H1 (cell line): ENCODE results near the gene CCDC136. TPM values are rescaled to one million over a fixed set of nuclear protein-coding genes. Genes with fewer than 3 reads are reported as not detected.

Experiments
- ASH2L ChIP-seq: fragments of 200-600, 300-600 bp; sonication (generic); IDR thresholded peaks from one replicate; pipeline ENCODE4 v1.7.1; 2017; ENCODE audit warnings: low read length
- BCL11A ChIP-seq, 2 experiments: IDR thresholded peaks; one replicate each; pipeline ENCODE4 v1.6.1; 2011; ENCODE audit warnings: low read depth in 2 of 2, low read length in 2 of 2, mild to moderate bottlenecking in 2 of 2
- CTCF ChIP-seq, 3 experiments: IDR thresholded peaks; 1 replicate in 2 of 3; 2 replicates in 1 of 3; pipeline versions ENCODE4 v1.5.1 to v1.6.1; 2011; ENCODE audit warnings: low read length in 3 of 3, mild to moderate bottlenecking in 3 of 3, inconsistent platforms in 2 of 3, low read depth in 1 of 3, moderate library complexity in 1 of 3; ENCODE audit not compliant: insufficient read depth in 1 of 3; ENCODE audit errors: control extremely low read depth in 1 of 3
- POLR2A ChIP-seq, 2 experiments: IDR thresholded peaks; 1 replicate in 1 of 2; 2 replicates in 1 of 2; pipeline ENCODE4 v1.6.1; 2011; ENCODE audit warnings: low read depth in 2 of 2, low read length in 2 of 2, mild to moderate bottlenecking in 2 of 2; ENCODE audit errors: control extremely low read depth in 1 of 2
- SIN3A ChIP-seq, 2 experiments: IDR thresholded peaks in 1 of 2; conservative IDR thresholded peaks in 1 of 2; 2 replicates each; pipeline ENCODE4 v1.6.1; 2011 to 2012; ENCODE audit warnings: low read length in 2 of 2, improper control_type of control experiment in 1 of 2, low read depth in 1 of 2, mild to moderate bottlenecking in 1 of 2
- SUZ12 ChIP-seq: fragments of 200-600 bp; sonication (generic); IDR thresholded peaks from 2 replicates; pipeline ENCODE4 v1.6.1; 2012; ENCODE audit warnings: mild to moderate bottlenecking, inconsistent platforms, low read length, moderate library complexity, mixed read lengths
- TCF12 ChIP-seq: IDR thresholded peaks from 2 replicates; pipeline ENCODE4 v1.6.1; 2011; ENCODE audit warnings: low read depth, mild to moderate bottlenecking, low read length
- polyA plus RNA-seq, 7 experiments: library from polyadenylated mRNA; depleted of rRNA in 3 of 7; stranded (reverse) in 5 of 7; unstranded in 2 of 7; fragments of >200 nt in 5 of 7; fragments of 200-250 nt in 2 of 7; gene quantifications; 1 replicate in 5 of 7; 2 replicates in 1 of 7; 4 replicates in 1 of 7; pipeline versions ENCODE4 v1.2.1 to v1.2.3, GENCODE V29; 2011 to 2013; ENCODE audit warnings: missing spikeins in 2 of 7, mixed read lengths in 2 of 7
- total RNA-seq: library from RNA; stranded (reverse); fragmentation: NEBNext Ultra II Directional; extraction: Animal tissue kit (Norgen Biotek cat#: 25700); gene quantifications from 2 replicates; pipeline ENCODE4 v1.2.1, GENCODE V29; 2021
- TF ChIP-seq, protein P1 (sequence below): IDR thresholded peaks from 2 replicates; pipeline ENCODE4 v1.6.1; 2012; ENCODE audit warnings: low read length, inconsistent platforms

The CCDC136 gene
- total and polyA plus RNA-seq, 2 of the 8 experiments (the other 6 are each of a cell fraction or from before 2014, with no cell fraction given) = 35.6 to 47.7 TPM

DNA sequence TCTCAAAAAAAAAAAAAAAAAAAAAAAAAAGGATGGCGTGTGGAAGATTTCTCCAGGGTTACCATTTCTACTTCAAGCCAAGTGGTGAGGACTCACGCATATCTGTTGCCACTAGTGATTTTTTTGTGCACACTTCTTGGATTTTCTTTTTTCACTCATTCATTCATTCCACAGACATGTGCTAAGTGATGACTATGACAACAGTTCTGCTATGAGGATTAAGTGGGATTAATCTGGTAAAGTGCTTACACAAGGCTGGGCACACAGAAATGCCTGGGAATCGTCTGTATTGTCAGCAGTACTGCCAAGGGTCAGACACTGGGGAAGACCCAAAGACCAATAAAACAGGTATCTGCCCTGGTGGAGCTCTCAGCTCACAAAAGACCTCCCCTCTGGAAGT lies 9.9 kb upstream of the CCDC136 start (continued):
- TF ChIP-seq CTCF (IDR thresholded peaks at IDR 0.05; ENCODE audit: control extremely low read depth in 1 of 3, insufficient read depth in 1 of 3, low read depth in 1 of 3, low read length in 3 of 3) (no peak), BCL11A (IDR thresholded peaks at IDR 0.05; ENCODE audit: low read depth in 2 of 2, low read length in 2 of 2) (no peak), SIN3A (conservative IDR thresholded peaks at IDR 0.05 in 1 of 2, IDR thresholded peaks at IDR 0.05 in 1 of 2; ENCODE audit: low read depth in 1 of 2, low read length in 2 of 2) (no peak), SUZ12 (no peak), TCF12 (no peak), ASH2L (no peak), POLR2A (IDR thresholded peaks at IDR 0.05; ENCODE audit: control extremely low read depth in 1 of 2, low read depth in 2 of 2, low read length in 2 of 2) (no peak)
- TF ChIP-seq, protein P1, sequence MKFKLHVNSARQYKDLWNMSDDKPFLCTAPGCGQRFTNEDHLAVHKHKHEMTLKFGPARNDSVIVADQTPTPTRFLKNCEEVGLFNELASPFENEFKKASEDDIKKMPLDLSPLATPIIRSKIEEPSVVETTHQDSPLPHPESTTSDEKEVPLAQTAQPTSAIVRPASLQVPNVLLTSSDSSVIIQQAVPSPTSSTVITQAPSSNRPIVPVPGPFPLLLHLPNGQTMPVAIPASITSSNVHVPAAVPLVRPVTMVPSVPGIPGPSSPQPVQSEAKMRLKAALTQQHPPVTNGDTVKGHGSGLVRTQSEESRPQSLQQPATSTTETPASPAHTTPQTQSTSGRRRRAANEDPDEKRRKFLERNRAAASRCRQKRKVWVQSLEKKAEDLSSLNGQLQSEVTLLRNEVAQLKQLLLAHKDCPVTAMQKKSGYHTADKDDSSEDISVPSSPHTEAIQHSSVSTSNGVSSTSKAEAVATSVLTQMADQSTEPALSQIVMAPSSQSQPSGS = no peak
